C4-2B (cell line): ENCODE data around the gene COA8.

Experiments used
- ZFX ChIP-seq: fragments of 450-650 bp; IDR thresholded peaks from 2 replicates; pipeline ENCODE4 v1.6.1; 2017
- TF ChIP-seq, protein P1 (sequence below): fragments of 450-650 bp; conservative IDR thresholded peaks from 2 replicates; pipeline ENCODE4 v1.5.1; 2017; ENCODE audit warnings: mild to moderate bottlenecking

DNA sequence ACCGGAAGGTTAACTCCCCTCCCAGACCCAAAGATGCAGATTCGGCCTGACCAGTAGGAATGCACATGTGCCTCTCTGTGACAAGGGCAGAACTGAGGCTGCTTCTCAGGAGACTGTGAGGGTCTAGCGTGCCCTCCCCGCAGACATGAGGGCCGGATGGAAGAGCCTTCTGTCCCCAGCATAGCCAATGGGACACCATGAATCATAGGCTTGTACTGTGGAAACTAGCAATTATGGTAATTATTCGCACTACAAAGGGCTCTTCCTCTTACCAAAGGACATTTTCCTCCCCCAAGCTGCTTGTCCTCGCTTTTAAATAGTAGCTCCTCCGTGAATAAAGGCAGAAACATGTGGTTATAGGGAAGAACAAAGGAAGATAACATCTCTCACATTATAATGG, 6.2 kb downstream of the COA8 start:
- TF ChIP-seq, protein P1, sequence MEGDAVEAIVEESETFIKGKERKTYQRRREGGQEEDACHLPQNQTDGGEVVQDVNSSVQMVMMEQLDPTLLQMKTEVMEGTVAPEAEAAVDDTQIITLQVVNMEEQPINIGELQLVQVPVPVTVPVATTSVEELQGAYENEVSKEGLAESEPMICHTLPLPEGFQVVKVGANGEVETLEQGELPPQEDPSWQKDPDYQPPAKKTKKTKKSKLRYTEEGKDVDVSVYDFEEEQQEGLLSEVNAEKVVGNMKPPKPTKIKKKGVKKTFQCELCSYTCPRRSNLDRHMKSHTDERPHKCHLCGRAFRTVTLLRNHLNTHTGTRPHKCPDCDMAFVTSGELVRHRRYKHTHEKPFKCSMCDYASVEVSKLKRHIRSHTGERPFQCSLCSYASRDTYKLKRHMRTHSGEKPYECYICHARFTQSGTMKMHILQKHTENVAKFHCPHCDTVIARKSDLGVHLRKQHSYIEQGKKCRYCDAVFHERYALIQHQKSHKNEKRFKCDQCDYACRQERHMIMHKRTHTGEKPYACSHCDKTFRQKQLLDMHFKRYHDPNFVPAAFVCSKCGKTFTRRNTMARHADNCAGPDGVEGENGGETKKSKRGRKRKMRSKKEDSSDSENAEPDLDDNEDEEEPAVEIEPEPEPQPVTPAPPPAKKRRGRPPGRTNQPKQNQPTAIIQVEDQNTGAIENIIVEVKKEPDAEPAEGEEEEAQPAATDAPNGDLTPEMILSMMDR: no peak
- TF ChIP-seq ZFX: no peak
